GM12891 (cell line): ENCODE data around the gene MRNIP.

ENCODE experiments used
- PAX5 ChIP-seq: IDR thresholded peaks from 2 replicates; pipeline ENCODE4 v1.6.1; 2011; ENCODE audit warnings: low read length, moderate library complexity, mild to moderate bottlenecking; ENCODE audit not compliant: insufficient read depth, severe bottlenecking
- POLR2A ChIP-seq: IDR thresholded peaks from 2 replicates; pipeline ENCODE4 v1.6.1; 2011; ENCODE audit warnings: low read depth, low read length, control low read depth
- POLR2AphosphoS5 ChIP-seq: IDR thresholded peaks from 2 replicates; pipeline ENCODE4 v1.6.1; 2011; ENCODE audit warnings: low read depth, low read length, control low read depth
- TAF1 ChIP-seq: IDR thresholded peaks from 2 replicates; pipeline ENCODE4 v1.6.1; 2011; ENCODE audit warnings: low read depth, low read length, control low read depth

- TF ChIP-seq POLR2A: no peak
- TF ChIP-seq POLR2AphosphoS5: no peak
- TF ChIP-seq TAF1: no peak
- TF ChIP-seq PAX5: no peak
Measured at GRCh38 chr5:179814090-179814489, 44.5 kb downstream of the MRNIP start.
